ENCODE measurements around the gene MTHFSD.

Gene MTHFSD

DNA sequence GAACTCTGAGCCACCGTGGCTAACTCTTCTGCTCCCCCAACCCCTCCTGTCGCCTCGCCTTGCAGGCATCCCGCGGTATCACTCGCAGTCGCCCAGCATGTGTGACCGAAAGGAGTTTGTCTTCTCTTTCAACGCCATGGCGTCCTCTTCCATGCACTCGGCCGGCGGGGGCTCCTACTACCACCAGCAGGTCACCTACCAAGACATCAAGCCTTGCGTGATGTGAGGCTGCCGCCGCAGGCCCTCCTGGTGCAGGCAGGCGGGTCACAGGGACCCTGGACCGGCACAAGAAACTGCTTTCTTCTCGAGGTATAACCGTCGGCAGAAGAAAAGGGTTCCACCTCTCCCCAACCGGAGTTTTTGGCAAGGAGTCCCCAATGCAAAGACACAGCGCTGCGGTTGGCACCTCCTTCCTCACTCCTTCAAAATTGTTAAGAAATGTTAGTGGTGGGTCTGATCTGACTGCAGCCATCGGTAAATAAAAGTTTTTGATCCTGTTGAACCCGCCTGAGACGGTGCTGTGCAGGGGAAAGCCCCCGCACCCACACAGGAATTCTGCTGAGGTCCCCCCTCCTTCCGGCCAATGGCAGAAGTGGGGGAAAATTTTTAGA, 42.1 kb downstream of the MTHFSD start:
- no peak for DNase-seq

DNA sequence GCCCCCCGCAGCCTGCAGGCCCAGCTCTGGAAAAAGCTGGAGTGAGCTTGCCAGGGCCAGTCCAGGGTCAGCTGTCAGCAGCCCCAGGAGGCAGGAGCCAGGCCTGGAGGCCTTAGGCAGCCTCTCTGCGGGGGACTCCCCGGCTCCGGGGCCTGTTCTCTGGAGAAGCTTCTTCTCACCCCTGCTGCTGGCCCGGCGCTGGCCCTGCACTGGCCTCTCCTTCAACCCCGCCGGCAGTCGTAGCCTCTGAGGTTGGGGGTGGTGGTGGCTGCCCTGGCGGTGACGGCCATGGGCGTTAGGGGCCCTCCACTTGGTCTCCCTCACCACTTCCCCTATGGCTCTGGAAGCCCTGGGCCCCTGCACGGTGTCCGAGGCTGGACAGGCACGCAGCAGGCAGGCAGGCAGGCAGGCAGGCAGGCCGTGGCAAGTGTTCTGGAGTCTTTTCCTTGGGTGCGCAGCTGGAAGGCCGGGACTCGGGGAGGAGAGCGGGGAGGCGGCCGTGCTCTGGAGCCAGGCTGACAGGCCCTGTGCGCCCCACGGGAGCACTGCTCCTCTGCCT, 42.7 kb downstream of the MTHFSD start:
- no peak for DNase-seq

DNA sequence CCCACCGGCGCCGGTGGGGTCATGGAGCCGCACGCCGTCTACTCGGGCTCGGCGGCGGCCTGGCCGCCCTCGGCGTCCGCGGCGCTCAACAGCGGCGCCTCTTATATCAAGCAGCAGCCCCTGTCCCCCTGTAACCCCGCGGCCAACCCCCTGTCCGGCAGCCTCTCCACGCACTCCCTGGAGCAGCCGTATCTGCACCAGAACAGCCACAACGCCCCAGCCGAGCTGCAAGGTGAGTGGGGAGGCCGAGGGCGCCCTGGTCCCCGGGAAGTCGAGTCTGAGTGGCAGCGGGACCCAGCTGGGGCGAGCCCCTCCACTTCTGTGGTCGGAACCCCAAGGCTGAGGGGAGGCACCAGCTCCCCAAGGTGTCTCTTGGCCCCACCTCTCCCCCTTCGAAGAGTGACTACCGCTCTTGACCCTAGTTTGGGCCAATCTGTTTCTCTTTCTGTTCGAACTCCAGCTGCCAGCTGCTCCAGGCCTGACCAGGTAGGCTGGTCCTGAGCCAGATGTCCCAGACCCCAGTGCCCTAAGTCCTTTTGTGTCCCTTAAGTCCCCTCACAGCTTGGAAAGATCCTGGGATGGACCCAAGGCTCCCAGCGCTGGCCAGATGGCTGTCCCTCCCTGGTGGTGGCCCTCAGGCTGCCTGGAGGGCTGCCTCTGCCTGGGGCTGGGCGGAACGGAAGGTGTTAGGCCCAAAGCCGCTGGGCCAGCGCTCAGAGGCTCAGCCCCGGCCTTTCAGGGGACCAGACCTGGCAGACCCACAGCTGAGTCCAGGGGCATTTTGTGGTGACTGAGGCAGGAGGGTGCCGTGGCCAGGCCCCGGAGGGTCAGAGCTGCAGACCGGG, 43.5 kb downstream of the MTHFSD start:
- DNase-seq = no peak

DNA sequence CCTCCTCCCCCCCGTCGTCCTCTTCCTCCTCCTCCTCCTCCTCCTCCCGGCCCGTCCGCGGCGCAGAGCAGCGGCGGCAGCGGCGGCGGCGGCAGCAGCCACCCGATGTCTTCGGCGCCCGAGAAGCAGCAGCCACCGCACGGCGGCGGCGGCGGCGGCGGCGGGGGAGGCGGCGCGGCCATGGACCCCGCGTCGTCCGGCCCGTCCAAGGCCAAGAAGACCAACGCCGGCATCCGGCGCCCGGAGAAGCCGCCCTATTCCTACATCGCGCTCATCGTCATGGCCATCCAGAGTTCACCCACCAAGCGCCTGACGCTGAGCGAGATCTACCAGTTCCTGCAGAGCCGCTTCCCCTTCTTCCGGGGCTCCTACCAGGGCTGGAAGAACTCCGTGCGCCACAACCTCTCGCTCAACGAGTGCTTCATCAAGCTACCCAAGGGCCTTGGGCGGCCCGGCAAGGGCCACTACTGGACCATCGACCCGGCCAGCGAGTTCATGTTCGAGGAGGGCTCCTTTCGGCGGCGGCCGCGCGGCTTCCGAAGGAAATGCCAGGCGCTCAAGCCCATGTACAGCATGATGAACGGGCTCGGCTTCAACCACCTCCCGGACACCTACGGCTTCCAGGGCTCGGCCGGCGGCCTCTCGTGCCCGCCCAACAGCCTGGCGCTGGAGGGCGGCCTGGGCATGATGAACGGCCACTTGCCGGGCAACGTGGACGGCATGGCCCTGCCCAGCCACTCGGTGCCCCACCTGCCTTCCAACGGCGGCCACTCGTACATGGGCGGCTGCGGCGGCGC, 44.4 kb downstream of the MTHFSD start, which contains the start of gene FOXF1:
FOXF1 (plus strand) TSS at position 63 of the 797 bp plus-strand sequence; CDS start at position 106, 43 bp downstream.
- DNase-seq = peak; percentile 71

DNA sequence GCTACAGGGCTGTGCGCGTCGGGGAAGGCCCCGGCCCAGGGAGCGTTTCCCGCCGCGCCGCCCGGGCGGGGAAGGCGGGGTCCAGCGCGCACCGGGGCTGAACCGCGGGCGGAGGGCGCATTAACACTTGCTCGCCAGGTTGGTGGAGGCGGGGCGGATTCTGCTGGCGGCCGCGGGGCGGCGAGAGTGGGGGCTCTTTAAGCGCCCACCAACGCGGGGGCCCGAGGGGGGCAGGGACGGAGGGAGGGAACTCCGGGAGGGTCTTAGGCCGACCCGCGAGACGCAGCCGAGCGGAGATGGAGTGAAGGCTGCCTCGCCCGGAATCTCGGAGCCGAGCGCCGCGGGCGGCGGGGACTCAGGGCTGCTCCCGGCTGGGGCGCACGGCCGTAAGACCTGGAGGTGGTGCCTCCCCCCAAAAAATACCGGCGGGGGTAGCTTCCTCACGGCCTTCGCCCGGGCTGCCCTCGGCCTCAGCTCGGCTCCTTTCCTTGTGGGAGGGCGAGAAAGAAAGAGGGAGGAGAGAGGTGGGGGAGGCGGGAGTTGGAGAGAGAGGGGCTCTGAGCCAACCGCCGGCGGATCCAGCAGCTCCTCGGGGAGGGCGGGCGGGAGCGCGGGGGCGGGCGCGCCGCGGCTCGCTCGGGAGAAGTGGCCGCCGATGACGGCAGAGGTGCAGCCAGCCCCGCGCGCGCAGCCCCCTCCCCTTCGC, 45.1 kb downstream of the MTHFSD start:
- DNase-seq = peak; percentile 86

DNA sequence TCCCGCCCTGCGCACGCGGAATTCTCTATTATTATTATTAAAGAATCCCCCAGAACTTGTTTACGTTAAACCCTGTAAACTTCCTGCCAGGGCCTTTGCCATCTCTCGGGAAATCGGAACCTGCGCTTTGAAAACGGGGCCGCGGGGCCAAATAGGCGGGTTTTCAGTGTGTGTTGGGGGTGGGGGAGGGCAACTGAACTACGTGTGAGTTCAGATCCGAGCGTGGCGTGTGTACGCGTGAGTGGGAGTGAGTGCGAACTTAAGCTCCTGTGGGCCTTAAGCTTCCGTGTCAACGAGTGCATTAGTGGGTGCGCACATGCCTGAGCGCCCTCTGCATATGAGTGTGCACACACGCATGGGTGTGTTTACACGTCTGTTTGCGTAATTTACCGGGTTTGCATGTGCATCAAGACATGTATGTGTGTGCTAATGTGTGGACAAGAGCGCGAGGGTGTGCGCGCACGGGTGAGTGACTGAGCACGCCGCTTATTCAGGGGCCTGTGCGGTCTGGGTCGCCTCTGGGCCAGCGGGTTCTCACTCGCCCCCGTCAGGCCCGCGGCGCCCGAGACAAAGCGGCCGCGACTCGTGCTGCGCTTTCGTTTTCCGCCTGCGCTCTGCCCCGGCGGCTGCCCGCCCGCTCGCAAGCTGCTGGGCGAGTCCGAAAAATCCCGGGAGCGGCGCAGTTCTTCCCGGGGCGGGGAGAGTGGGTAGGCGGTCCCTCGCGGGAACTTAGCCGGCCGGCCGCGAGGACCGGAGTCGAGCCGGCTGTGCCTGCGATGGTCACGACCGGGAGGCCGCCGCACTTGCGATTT, 45.9 kb downstream of the MTHFSD start:
- DNase-seq = peak; percentile 72

DNA sequence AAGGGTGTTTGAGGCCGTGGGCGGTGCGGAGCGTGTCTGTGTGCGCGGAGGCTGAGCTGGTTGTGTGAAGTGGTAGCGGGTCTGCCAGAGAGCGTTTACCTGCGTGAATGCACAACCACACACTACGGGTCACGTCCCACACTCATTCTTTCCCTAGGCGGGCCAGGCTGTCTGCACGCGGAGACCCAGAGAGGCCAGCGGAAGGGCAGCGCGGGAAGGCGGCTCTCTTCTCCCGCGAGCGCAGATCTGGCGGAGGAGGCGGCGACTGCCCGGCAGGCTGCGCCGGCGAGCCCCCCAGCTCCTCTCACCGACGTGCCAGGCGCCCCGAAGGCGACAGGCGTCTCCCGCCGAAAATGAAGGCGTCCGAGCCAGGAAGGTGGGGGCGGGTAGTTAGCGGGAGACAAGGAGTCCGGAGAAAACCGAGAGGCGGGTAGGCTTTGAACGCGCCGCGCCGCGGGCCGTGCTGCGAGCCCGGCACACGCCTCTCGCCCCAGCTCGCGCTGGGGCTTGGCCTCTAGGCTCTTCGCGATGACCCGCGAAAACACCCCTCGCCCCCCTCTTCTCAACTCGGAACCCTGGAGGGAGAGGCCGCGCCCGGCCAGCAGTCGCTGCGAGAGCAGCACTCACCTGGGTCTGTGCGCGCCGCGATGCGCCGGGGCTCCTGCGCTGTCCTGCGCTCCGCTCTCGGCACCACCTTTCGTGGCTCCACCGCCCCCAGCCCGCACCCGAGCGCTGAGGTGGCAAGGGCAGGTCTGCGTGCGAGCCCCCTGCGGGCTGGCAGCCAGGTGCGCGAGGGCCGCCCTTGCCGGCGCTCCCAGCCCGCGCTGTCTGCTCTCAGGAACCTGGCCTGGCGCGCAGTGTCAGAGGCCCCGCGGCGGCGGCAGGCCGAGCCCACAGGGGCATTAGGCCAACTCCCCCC, 46.7 kb downstream of the MTHFSD start:
- no peak for DNase-seq

DNA sequence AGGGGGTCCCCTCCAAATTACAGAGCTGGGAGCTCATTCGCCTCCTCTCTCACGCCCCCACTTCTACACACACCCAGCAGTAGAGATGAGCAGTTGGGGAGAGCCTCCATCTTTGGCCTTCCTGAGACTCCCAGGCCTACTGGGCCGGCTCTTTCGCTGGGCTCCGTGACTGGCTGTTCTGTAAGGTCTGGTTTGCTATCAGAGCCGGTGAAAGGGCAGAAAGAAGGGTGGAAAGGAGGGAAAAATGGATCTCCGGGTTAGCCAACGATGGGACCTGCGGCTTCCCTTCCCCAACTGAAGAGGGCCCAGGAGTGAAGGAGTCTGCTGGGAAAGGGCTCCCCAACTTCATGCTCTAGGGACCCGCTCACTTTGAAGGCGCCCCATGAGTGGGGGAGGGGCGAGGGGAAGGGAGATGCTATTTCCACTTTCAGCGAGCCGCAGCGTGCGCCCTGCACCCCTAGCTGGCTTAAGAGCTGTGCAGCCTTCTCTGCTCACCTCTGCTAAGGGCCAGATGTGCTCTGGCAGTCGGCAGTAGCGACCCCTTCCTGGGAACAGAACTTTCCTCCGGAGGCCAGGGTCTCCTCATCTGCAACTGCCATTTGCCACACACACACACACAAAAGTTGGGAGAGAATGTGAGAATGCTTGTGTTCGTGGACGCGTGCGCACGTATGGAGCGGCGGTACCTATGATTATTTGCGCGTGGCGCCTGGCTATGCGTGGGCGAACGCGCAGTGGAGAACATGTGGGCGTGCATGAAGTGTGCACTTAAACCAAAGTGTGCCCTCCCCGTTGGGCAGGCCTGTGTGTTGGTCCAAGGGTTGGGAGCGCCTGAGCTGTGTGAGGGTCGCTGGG, 47.6 kb downstream of the MTHFSD start:
- DNase-seq = no peak

DNA sequence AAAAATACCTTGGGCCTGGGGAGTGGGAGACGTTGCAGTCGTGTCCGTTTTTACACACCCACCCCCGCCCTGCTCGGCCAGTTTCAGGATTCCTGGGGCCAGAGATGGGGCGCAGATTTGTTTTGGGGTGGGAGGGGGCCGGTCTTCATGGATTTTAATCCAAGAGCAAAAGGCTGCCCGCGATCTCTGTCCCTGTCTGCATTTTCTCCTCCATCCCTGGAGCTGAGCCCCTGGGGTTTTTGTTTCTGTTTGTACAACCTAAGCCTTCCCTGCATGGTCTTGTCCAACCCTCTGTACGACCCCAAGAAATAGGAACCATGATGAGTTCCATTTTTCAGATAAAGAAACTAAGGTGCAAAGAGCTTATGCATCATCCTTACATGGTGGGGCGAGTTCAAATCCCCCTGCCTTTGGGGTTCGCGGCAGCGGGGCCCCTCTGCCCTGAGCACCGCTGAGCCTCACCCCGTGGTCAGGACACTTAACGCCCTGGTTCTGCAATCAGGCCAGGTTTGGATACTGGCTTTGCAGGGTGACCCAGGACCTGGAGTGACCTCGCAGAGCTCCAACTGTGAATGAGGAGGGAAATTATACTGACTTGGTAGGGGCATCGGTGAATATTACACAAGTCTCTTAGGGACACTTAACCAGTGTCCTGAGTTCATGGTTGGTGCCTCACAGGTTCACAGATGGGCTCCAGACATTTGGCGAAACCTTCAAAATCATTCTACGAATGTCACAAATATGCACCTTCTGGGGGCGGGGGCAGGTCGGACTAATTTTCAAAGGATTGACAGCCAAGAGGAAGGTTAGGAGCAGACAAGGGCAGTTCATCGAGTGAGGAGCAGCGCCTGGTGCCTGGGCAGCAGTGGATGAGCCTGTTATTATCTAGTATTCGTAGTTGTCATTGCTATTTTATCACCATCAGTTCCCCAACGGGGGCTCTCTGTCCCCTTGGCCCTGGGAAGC, 48.9 kb downstream of the MTHFSD start:
- DNase-seq = no peak

DNA sequence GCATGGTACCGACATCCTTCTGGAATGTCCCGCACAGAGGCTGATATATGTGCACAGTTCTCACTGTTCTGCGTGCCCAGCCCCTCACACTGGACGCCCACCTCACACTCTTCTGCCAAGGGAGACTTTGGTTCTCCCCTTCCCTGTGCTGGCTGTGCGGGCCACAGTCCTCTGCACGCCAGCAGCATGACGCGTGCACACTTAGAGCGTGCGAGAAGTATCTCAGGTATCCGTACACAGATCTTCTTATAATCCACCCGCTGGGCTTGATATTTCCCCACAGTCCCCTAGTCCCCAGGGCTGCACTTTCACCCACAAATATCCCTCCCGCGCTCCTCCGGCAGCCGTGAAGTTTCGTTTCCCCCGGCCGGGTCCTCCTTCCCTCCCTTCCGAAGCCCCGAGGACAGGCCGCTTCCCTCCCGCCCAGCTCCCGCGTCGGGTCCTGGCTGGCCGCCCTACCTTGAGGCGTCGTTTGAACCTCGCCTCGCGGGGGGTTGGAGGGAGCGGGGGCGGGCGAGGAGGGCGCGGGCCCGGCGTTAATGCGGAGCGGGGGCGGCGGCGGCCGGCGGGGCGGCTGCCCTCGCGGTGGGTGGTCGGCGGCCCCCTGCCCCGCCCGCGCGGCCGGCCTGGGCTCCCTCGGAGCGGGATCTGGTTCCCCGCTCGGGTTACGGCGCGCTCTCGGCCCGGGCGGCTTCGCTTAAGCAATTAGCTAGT, 49.7 kb downstream of the MTHFSD start:
- DNase-seq = no peak

DNA sequence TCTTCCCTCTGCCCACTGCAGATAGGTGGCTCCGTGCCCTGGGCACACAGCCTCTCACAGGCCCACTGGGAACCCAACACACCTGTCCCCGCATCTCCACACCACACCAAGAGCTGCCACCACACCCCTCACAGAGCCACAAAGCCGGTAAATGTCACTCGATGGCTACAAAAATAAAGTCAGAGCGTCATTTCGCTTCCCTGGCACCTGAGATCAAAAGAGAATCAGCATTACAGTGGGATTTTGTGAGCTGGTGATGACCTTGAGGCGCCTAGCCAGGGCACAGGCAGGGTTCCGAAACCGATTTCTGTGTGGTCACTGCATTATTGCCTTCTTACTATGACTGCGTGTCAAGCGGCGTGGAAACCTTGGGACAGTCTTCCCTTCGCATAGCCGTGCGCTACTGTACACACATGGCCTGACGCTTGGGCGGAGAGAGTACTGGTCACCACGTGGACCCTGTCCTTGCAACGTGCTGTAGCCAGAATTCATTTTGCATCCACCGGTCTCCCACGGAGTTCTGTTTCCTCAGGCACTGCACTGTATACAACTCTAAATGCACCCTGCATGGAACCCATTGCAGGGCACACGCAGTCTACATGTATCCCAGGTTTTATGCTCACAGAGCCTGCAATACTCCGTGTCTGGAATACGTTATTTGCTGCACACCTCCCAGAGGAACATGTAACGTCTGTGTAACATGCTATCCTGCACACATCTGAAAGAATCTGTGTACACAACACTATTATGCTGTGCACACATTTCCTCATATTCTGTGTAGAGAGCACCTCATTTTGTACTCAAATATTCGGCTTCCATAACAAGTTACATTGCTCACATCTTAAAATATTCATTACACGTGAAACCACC, 50.5 kb downstream of the MTHFSD start:
- no peak for DNase-seq

DNA sequence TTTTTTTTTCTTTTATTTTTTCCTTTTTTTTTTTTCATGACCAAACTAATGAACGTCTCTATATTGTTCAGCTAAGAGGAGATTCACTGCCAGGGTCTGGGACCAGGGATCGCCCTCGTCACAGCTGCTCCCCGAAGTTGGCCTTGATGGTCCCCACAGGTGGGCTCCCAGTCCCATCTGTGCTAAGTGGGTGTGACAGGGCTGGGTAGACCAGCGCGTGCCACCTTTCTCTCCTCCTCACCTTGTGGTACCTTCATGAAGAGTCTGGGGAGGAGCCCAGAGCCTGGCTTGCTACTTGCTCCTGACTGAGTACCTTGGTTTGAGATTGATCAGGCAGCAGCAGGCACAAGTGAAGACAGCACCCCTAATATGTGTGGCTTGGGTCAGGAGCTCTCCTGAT, 51.2 kb downstream of the MTHFSD start:
- DNase-seq = no peak

DNA sequence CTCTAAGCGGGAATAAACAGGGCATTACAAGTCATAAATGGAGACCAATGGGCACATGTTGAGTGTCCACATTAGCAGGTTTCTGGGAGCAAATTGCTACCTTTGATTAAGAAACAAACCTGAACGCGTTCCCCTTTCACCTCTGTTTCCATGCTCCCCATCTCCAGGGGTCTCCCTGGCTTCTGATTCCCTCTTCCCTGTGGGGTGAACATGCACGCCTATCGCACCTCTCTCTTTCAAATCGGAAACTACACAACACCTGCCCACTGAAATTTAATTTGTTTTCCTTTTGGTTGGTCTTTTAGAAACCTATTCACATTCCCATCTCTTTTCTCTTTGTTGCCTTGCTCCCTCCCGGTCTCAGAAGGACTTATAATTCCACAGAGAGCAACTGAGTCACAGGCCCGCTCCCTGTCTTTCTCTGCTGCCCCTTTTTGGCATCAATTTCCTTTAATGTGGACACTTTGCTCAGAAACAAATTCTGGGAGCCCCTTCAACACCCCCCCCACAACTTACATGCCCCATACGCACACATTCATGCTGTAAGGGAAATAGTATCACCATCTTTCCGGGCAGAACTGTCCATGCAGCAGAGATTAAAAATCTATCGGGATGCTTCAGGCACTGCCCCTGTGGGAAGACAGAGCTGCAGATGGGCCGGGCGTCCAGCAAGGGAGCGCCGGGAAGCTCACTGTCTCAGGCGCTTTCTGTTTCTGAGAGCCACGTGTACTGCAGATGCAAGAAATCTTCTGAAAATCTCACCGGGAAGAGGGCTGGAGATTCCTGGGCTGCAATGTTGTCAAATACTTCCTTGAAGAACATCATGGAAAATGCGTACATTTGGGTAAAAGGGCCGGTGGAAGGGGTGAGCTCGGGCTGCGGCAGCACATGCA, 51.9 kb downstream of the MTHFSD start:
- DNase-seq = no peak

DNA sequence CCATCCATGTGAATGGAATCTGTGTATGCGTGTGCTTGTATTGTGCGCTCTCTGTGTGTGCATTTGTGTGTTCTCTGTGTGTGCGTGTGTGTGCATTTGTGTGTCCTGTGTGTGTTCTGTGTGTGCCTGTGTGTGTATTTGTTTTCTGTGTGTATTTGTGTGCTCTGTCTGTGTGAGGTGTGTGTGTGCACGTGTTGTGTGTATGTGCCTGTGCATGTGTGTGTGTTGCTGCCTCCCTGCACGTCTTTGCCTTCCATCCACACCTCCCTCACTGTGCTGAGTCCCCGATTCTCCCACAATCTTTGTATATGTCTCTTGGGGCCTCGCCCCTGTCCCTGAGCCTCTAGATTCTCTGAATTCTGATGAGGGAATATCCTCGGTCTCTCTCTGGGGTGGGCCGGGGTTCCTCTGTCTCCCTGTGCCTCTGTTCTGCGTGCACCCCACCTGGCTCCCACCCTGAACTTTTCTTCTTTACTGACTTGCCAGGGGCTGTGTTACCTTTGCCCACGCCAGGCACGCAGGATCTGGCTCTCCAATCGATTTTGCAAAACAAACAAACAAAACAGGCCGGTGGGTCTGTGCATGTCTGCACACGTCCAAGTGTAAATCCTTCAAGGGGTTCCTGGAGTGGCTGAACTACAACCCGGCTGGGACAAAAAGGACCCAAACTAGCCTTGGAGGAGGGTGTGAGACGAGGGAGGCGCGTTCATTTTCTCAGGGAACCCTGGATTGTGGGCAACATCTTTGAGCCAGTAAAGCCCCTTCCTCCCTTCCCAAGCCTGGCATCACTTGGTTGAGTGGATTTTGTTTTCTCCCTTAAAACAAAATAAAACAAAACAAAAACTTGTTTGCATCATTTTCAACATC, 52.8 kb downstream of the MTHFSD start:
- DNase-seq = no peak

Data from fibroblast of skin of right biceps (primary cell).